Pancreas (tissue), 10 donors: Measurements from ENCODE around the gene MOV10L1. TPM values are rescaled to one million over a fixed set of nuclear protein-coding genes. Genes with fewer than 3 reads are reported as not detected.

Experiments used
- ATAC-seq, 4 donors: fragments of 200-7000 bp; cut with Tn5 transposase; one replicate each; pipeline versions ENCODE4 v1.8.0 to v1.9.1; 2020; ENCODE audit warnings: mild to moderate bottlenecking in 4 of 4, moderate library complexity in 4 of 4
- DNase-seq, 6 donors: peaks; one replicate each; pipeline ENCODE4 v3.0.0-alpha.2; 2020
- FAIRE-seq: peaks from 2 replicates; lab custom pipeline; 2012; peaks lifted over from hg19 to GRCh38; lab: Jason Lieb, UNC
- H3K27ac ChIP-seq, 4 donors: fragments of 200-600 bp; sonication (generic); 1 replicate in 3 of 4; 2 replicates in 1 of 4; pipeline versions ENCODE4 v1.5.0 to v1.8.0; 2020
- H3K27me3 ChIP-seq, 4 donors: fragments of 200-600 bp; one replicate each; pipeline ENCODE4 v1.8.0; 2021
- H3K36me3 ChIP-seq, 3 donors: fragments of 200-600 bp; sonication (generic) in 1 of 3; one replicate each; pipeline versions ENCODE4 v1.5.0 to v1.8.0; 2020 to 2021
- H3K4me1 ChIP-seq, 3 donors: fragments of 200-600 bp; one replicate each; pipeline ENCODE4 v1.8.0; 2021
- H3K4me3 ChIP-seq, 4 donors: fragments of 200-600 bp; sonication (generic) in 2 of 4; one replicate each; pipeline versions ENCODE4 v1.5.0 to v1.8.0; 2020 to 2021
- H3K9me3 ChIP-seq, 4 donors: fragments of 200-600 bp; one replicate each; pipeline ENCODE4 v1.8.0; 2021
- CTCF ChIP-seq, 4 donors: fragments of 200-600 bp; sonication (generic) in 3 of 4; IDR thresholded peaks; one replicate each; pipeline versions ENCODE4 v1.5.0 to v1.8.0; 2021; ENCODE audit warnings: antibody characterized with exemption in 4 of 4
- WGBS, 2 donors: extraction: QIAGEN DNeasy Blood & Tissue Kit; methylation state at CpG; one replicate each; pipeline ENCODE4 v1.1.7; 2013; 5-methylcytosine and 5-hydroxymethylcytosine counted together
- intact Hi-C, 3 donors: fragments of 100-400 bp; cut with DNase I; formaldehyde crosslinking; loops; one replicate each; pipeline versions ENCODE4 v1.11.1 to v1.14.2; 2022
- polyA plus RNA-seq, 2 donors: library from polyadenylated mRNA; stranded (reverse); fragments of 200-250 nt; gene quantifications; one replicate each; pipeline ENCODE4 v1.2.3, GENCODE V29; 2013
- total RNA-seq, 6 donors: library from RNA; stranded (reverse); fragmentation: NEBNext Ultra II Directional in 4 of 6; extraction: Animal tissue kit (Norgen Biotek cat#: 25700) in 4 of 6; gene quantifications; one replicate each; pipeline versions ENCODE4 v1.2.1 to v1.2.4, GENCODE V29; 2021 to 2023
- donor health status: healthy with polysubstance abuse.
- donor health status: DM: no; HTN: no; CAD: no; lungs with moderate emphysema.
- donor health status: DM: no; HTN: no; CAD: no.
- donor health status: control.
- donor health status: control.
- donor health status: Bipolar disorder and iron deficiency.
- donor health status: DM: yes; HTN: yes; CAD: no.
- donor health status: DM: no; HTN: no; CAD: no.
- donor health status: DM: no; HTN: no; CAD: no.
- donor health status: DM: yes; HTN: yes; CAD: no.

MOV10L1 gene
- total and polyA plus RNA-seq, 8 donors, result 0.09 to 1.9 (median 0.26) TPM; not detected in 1

GRCh38 chr22:50072714-50073538 is 16.9 kb upstream of the MOV10L1 start:
- no peak for FAIRE-seq
- DNase-seq, result peak in 1 of 6 donors; percentile 61
- WGBS, 2 donors, result 77 to 86% methylated on average over 28 of the region's 28 CpGs
- H3K4me3 ChIP-seq, result no peak overlapping the region
- H3K27ac ChIP-seq, result no peak overlapping the region
- no peak for TF ChIP-seq CTCF (IDR thresholded peaks at IDR 0.05)
- no peaks in the 10 kb centered on the region for H3K36me3 ChIP-seq
- H3K27me3 ChIP-seq, result no peaks in the 10 kb centered on the region
- no peaks in the 10 kb centered on the region for H3K9me3 ChIP-seq
- ATAC-seq, result no peak
- intact Hi-C loops, result no loop called here
- no peaks in the 10 kb centered on the region for H3K4me1 ChIP-seq

DNA sequence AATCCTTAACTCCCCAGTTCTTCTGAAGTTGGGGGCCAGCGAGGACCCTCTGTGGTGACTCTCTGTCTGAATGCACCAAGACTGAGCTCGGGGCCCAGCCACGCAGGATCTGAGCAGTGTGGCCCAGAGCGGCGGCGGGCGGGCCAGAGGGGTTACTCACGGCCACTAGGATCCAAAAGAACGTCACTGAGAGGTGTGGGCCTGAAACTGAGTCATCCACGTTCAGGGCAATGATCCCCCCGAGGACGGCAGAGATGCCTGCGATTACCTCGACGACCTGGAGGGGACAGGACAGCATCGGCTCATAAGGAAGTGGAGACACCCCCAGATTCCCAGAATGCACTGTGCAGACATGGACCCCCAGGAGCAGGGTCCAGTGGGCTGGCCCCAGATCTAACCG is 15.8 kb upstream of the MOV10L1 start:
- 74 to 75% methylated on average over 17 of the region's 17 CpGs for WGBS, 2 donors
- Histone ChIP-seq H3K27ac (no peak overlapping the region), H3K4me1 (no peaks in the 10 kb centered on the region), H3K9me3 (no peaks in the 10 kb centered on the region), H3K27me3 (no peaks in the 10 kb centered on the region), H3K36me3 (no peaks in the 10 kb centered on the region), H3K4me3 (no peak overlapping the region)
- TF ChIP-seq CTCF (IDR thresholded peaks at IDR 0.05), result no peak
- FAIRE-seq (no peak), ATAC-seq (no peak), DNase-seq (peak in 1 of 6 donors; percentile 47)
- intact Hi-C loops, result no loop called here

DNA sequence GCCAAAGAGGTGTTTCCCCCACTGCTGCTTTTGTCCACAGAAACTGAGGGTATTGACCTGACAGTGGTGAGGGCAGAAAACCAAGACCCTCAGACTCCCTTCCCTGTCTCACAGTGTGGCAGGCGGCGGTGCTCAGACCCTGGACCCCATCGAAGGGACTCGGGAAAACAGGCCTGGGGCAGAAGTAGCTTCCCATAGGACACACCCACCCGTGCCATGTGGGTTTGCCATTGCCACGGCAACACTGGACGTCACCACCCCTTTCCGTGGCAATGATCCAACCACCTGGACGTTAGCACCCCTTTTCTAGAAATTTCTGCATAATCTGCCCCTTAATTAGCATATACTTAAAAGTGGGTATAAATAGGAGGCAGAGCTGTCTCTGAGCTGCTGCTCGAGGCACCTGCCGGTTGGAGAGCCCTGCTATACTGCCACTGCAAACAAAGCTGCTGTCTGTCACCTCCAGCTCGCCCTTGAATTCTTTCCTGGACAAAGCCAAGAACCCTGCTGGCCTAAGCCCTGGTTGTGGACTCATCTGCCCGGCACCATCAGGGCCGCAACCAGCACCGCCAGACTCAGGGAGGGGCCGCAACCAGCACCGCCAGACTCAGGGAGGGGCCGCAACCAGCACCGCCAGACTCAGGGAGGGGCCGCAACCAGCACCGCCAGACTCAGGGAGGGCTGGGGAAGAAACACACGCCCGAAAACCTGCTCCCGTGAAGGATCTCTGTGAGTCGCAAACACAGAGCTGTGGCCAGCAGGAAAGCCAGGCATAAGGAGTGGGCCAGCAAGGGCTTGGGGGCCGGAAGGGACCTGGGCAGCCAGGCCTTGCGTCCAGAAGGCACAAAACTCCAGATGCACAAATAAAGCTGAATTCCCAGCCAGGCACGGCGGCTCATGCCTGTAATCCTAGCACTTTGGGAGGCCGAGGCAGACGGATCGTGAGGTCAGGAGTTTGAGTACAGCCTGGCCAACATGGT is 15.0 kb upstream of the MOV10L1 start:
- no peaks in the 10 kb centered on the region for H3K9me3 ChIP-seq
- WGBS, 2 donors, result 49% methylated on average over 32 of the region's 32 CpGs
- peak overlapping the region in 1 of 4 donors; percentile 11 for H3K4me3 ChIP-seq
- no peak for TF ChIP-seq CTCF (IDR thresholded peaks at IDR 0.05)
- no peaks in the 10 kb centered on the region for H3K4me1 ChIP-seq
- no peaks in the 10 kb centered on the region for H3K36me3 ChIP-seq
- no peak for FAIRE-seq
- H3K27me3 ChIP-seq, result no peaks in the 10 kb centered on the region
- DNase-seq, result peak in 4 of 6 donors; percentile 72 to 92 (median 85)
- peak overlapping the region in 1 of 4 donors; percentile 62 for H3K27ac ChIP-seq
- ATAC-seq, result peak in 3 of 4 donors; percentile 87 to 90 (median 88)
- intact Hi-C loops, result no loop called here

DNA sequence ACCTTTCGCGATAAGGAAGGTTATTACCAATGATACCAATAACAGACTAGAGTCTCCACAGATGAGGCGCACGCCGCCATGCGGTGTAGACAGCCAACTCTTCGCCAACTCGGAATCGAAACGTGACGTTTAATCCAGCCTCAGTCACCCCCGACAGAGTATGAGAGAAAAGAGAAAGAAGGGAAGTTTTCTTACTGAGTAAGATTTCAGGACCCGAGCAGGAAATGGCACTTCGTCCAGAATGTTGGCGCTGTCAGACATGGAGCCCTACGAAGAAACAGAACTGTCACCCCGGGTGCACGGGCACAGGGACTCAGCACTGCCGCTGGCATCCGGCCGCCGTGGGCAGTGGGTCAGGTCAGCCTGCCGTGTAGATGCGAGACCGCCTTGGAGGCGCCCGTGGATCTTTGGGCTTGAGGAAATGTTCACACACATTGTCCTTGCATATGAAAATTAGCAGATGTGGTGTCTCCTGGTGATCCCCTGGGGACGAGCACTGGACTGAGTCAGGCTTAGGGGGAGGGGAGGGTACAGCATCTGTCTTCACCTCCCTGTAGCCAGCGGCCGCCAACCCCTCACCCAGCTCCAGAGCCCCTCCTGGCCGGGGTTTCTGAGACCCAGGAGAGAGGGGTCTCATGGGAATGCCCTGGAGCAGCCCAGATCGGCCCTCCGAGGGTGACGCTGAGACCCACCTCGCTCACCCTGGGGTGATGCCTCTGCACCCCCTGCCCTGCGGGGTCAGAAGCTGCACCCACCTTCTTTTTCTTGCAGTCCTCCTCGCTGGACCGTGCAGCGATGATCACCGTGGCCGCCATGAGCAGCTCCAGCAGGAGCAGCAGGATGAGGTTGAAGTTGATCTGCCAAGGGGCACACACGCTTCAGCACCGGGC is 12.9 kb upstream of the MOV10L1 start:
- H3K4me1 ChIP-seq, result no peaks in the 10 kb centered on the region
- intact Hi-C loops, result no loop called here
- no peak overlapping the region for H3K4me3 ChIP-seq
- 79 to 90% methylated on average over 43 of the region's 43 CpGs for WGBS, 2 donors
- H3K36me3 ChIP-seq, result no peaks in the 10 kb centered on the region
- no peaks in the 10 kb centered on the region for H3K27me3 ChIP-seq
- no peak for TF ChIP-seq CTCF (IDR thresholded peaks at IDR 0.05)
- no peaks in the 10 kb centered on the region for H3K9me3 ChIP-seq
- FAIRE-seq (no peak), DNase-seq (peak in 1 of 6 donors; percentile 43), ATAC-seq (no peak)
- no peak overlapping the region for H3K27ac ChIP-seq
